Measurements from ENCODE around the gene CBLB.
A peak's percentile ranks its signal among the peaks of the same experiment; 100 is the strongest.

Gene CBLB

DNA sequence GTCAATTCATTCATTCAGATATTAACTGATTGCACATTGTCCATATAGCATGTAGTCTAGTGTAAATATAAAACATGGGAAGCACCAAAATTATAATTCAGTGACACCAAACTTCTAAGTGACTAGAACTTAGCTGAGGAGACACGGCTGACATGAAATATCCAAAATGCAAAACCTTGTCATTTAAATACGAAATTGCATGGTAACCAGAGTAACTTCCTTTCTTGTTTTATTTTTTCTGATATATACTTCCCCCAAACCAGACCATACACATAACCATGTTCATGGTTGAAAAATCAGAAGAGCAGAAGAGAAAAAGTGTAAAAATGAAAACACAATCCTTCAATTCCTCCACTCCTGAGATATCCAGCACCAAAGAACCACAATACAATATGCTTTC is 38.0 kb downstream of the CBLB start:
- Histone ChIP-seq H3K4me1 (ENCODE audit: insufficient read depth, low read length) (no peaks in the 10 kb centered on the region), H3K9ac (ENCODE audit: low read depth, low read length) (no peak overlapping the region), H3K79me2 (ENCODE audit: insufficient read depth, low read length) (no peaks in the 10 kb centered on the region), H3K27me3 (ENCODE audit: insufficient read depth, low read length, poor library complexity) (no peaks in the 10 kb centered on the region), H3K4me2 (ENCODE audit: insufficient read depth, low read length) (no peak overlapping the region), H4K20me1 (ENCODE audit: insufficient read depth, low read length) (no peaks in the 10 kb centered on the region), H3K27ac (ENCODE audit: low read length) (no peak overlapping the region), H2AFZ (ENCODE audit: low read depth, low read length) (no peak overlapping the region), H3K4me3 (ENCODE audit: low read depth in 1 of 2, low read length in 2 of 2) (no peak overlapping the region), H3K9me3 (ENCODE audit: insufficient read depth, low read length, severe bottlenecking) (no peaks in the 10 kb centered on the region), H3K36me3 (ENCODE audit: insufficient read depth, low read length) (no peaks in the 10 kb centered on the region)
- no peak for ATAC-seq (ENCODE audit: insufficient read depth, low read depth)
- no peak for TF ChIP-seq CTCF (IDR thresholded peaks at IDR 0.05; ENCODE audit: borderline replicate concordance, extremely low read depth, low read length, poor library complexity, severe bottlenecking)
- DNase-seq = no peak

DNA sequence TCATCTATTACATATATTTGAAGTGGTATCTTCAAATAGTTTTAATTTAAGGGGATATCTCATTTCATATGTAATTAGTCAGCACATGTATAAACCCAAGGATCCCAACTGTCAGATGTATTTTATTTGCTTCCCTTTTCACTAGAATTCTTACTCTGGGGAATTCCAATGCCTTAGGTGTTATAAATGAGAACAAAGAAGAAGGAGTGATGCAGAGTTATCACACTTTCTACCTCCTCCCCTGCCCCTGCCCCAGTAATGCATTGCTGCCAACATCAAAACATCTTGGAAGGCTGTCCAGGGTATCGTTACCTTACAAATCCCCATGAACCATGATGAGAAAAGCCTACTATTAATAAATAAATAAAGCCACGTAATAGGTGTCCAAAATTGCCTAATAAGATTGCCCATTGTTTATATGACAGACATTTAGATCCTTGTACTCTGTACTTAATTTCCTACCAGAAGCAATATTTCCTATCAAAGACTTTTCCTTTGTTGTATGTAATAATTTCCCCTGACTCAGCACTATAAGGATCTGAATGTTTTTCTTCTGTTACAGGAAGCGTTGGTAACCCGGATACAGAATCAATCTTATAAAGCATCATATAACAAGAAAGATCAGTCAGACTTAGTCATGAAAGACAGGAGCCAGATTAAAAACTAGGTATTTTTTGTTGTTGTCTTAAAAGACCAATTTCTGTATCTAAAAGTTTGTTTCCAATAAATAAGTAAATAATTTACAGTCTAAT is 38.8 kb downstream of the CBLB start:
- DNase-seq (no peak), ATAC-seq (ENCODE audit: insufficient read depth, low read depth) (no peak)
- H3K9ac ChIP-seq (ENCODE audit: low read depth, low read length) = no peak overlapping the region
- TF ChIP-seq CTCF (IDR thresholded peaks at IDR 0.05; ENCODE audit: borderline replicate concordance, extremely low read depth, low read length, poor library complexity, severe bottlenecking) (no peak), EZH2 (IDR thresholded peaks at IDR 0.05; ENCODE audit: borderline replicate concordance, low read depth, low read length, severe bottlenecking) (no peak)
- H3K4me1 ChIP-seq (ENCODE audit: insufficient read depth, low read length) = no peaks in the 10 kb centered on the region
- no peaks in the 10 kb centered on the region for H4K20me1 ChIP-seq (ENCODE audit: insufficient read depth, low read length)
- no peaks in the 10 kb centered on the region for H3K9me3 ChIP-seq (ENCODE audit: insufficient read depth, low read length, severe bottlenecking)
- no peak overlapping the region for H3K4me2 ChIP-seq (ENCODE audit: insufficient read depth, low read length)
- no peaks in the 10 kb centered on the region for H3K27me3 ChIP-seq (ENCODE audit: insufficient read depth, low read length, poor library complexity)
- no peak overlapping the region for H2AFZ ChIP-seq (ENCODE audit: low read depth, low read length)
- no peaks in the 10 kb centered on the region for H3K36me3 ChIP-seq (ENCODE audit: insufficient read depth, low read length)
- H3K27ac ChIP-seq (ENCODE audit: low read length) = no peak overlapping the region
- no peak overlapping the region for H3K4me3 ChIP-seq (ENCODE audit: low read depth in 1 of 2, low read length in 2 of 2)
- H3K79me2 ChIP-seq (ENCODE audit: insufficient read depth, low read length) = no peaks in the 10 kb centered on the region

DNA sequence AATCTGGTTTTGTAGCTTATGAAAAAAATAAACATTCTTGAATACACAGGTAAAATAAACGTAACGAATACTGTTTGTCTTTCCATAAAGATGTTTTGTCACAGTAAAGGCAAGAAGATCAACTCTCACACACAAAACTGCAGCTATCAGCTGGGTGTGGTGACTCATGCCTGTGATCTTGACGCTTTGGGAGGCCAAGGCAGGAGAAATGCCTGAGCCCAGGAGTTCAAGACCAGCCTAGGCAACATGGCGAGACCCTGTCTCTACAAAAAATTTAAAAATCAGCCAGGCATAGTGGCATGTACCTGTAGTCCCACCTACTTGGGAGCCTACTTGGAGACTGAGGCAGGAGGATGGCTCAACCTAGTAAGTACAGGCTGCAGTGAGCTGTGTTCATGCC is 39.6 kb downstream of the CBLB start:
- H3K4me2 ChIP-seq (ENCODE audit: insufficient read depth, low read length) = no peak overlapping the region

More for the DNA sequence above, 39.6 kb downstream of the CBLB start:
- peak; percentile 39; the same call in 1 of the 3 replicates for ATAC-seq (ENCODE audit: insufficient read depth, low read depth)
- Histone ChIP-seq H3K36me3 (ENCODE audit: insufficient read depth, low read length) (0 out of 2 replicates have a peak, but pooled peaks cover under 1% of the 10 kb centered on the region), H3K27ac (ENCODE audit: low read length) (no peak overlapping the region), H3K4me1 (ENCODE audit: insufficient read depth, low read length) (no peaks in the 10 kb centered on the region), H4K20me1 (ENCODE audit: insufficient read depth, low read length) (no peaks in the 10 kb centered on the region), H3K9ac (ENCODE audit: low read depth, low read length) (no peak overlapping the region), H3K4me3 (ENCODE audit: low read depth in 1 of 2, low read length in 2 of 2) (no peak overlapping the region), H3K79me2 (ENCODE audit: insufficient read depth, low read length) (no peaks in the 10 kb centered on the region), H2AFZ (ENCODE audit: low read depth, low read length) (no peak overlapping the region), H3K9me3 (ENCODE audit: insufficient read depth, low read length, severe bottlenecking) (no peaks in the 10 kb centered on the region), H3K27me3 (ENCODE audit: insufficient read depth, low read length, poor library complexity) (no peaks in the 10 kb centered on the region)
- TF ChIP-seq CTCF (IDR thresholded peaks at IDR 0.05; ENCODE audit: borderline replicate concordance, extremely low read depth, low read length, poor library complexity, severe bottlenecking) (no peak), EZH2 (IDR thresholded peaks at IDR 0.05; ENCODE audit: borderline replicate concordance, low read depth, low read length, severe bottlenecking) (no peak)
- no peak for DNase-seq
